HG02840 (cell line): ENCODE measurements around the gene CHCT1.
"Not testable (repeated sequence)": the region's sequence is repeated elsewhere in the genome, so short reads cannot be mapped to it uniquely, and the experiment has no call there.

ENCODE experiments used
- ATAC-seq: cut with Tn5 transposase; IDR thresholded peaks from one replicate; pipeline ENCODE4 v1.9.1; 2021; ENCODE audit warnings: mild to moderate bottlenecking, moderate library complexity, moderate number of reproducible peaks; ENCODE audit not compliant: unreplicated experiment, low FRiP score

CHCT1 gene

DNA sequence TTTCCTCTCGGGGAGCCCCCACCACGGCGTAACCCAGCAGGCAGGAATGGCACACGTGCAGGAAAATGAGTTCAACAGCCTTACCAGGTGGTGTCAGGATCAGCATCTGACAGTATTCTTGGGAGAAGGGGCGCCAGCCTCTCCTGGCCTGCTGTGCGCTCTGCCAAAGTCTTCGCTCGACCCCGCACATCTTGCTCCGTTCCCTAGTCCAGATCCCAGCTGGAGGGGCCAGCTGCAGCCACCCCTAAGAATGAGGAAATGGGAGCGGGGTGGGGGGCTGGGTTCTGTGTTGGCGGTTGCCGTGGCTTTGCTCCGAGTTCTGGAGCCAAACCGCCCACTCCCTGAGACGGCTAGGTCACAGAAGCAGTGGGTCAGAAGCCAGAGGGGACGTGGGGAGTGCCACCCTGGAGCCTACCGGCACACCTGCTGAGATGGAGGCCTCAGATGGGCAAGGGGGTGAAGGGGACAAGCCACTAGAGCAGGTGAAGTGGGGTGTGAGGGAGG is at the start of gene CHCT1:
Gene CHCT1, plus strand, starts transcription at position 328 of the 504 bp plus-strand sequence. Its CDS starts 104 bp downstream, at position 432.
- no peak for ATAC-seq

- no peak for ATAC-seq
These were observed 49.4 kb upstream of the CHCT1 start for GRCh38 chr17:60372790-60373483.

DNA sequence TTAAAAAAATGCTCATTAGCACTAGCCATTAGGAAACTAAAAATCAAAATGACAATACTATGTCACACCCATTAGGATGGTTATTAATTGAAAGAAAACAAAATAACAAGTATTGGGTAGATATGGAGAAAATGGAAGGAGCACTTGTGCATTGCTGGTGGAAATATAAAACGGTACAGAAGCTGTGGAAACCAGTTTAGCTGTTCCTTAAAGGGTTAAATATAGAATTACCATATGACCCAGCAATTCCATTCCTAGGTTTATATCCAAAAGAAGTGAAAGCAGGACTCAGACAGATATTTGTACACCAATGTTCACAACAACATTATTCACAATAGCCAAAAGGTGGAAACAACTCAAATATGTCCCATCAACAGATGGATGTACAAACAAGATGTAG is 44.1 kb upstream of the CHCT1 start:
- not testable (repeated sequence) for ATAC-seq

GRCh38 chr17:60379461-60379860 is 42.8 kb upstream of the CHCT1 start:
- ATAC-seq = not testable (repeated sequence)

DNA sequence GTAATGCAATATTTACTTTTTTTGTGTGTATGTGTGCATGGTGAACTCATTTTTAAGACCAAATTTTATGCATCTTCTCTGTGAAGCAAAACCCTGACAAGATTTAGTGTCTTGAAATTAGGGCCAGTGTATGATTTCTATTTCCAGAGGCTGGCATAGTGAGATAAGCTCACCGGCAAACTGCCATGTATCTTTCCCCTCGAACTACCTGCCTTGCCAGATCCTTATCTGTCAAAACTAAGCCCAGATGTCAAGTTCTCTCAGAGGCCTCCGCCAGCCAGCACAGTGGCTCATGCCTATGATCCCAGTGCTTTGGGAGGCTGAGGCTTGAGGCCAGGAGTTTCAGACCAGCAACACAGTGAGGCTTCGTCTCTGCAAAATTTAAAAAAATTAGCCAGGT is 40.3 kb upstream of the CHCT1 start:
- ATAC-seq = no peak

DNA sequence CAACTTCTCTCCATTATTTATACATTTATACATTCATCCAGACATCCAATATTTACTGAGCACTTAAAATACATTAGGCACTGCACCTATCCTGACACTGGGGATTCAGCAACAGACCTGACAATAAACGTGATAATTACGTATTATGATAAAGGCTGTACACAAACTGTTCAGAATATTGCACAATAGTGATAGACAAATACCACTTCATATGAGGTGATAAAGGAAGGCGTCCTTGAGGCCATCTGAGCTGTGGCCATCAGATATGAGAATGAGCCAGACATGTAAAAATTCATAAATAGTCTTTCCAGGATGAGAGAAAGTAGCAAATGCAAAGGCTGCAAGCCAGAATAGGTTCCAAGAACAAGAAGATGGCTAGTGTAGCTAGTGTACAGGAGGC is 38.9 kb upstream of the CHCT1 start:
- no peak for ATAC-seq

GRCh38 chr17:60384921-60385320 is 37.4 kb upstream of the CHCT1 start:
- not testable (repeated sequence) for ATAC-seq

GRCh38 chr17:60386147-60387058 is 35.9 kb upstream of the CHCT1 start:
- no peak for ATAC-seq

DNA sequence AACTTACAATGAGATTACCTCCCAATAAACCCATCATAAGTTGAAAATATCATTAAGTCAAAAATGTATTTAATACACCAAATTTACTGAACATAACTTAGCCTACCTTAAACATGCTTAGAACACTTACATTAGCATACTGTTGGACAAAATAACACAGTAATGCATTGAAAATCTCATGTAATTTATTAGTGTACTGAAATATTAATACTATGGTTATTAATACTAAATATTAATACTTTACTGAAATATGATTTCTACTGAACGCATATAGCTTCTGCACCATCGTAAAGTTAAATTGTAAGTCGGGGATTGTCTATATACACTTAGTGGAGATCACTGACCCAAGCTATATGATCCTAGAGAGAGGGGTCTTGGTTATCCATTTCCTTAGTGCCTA is 34.6 kb upstream of the CHCT1 start:
- ATAC-seq = no peak

- ATAC-seq = no peak
These were observed 33.5 kb upstream of the CHCT1 start for GRCh38 chr17:60388742-60389141.

DNA sequence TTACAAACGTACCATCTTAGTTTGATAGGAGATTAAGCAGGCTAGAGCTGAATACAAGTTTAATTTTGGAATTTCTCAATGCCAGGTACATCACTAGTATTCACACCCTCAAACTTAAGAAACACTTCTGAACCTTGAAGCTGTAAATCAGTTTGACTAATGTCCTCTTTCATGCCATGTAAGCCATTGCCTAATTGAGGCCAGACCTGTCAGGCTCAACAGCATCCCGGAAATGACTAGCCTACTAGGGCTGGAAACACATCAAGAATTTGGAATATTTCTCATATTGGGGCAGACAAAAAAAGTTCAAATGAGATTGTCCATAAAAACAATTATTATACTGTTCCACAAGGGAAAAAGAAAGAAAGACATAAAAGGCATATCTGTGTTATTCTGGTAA is 32.1 kb upstream of the CHCT1 start:
- ATAC-seq = no peak

GRCh38 chr17:60390925-60391470 is 31.3 kb upstream of the CHCT1 start:
- ATAC-seq = no peak

- ATAC-seq = peak; percentile 19
These were observed 30.7 kb upstream of the CHCT1 start for GRCh38 chr17:60391471-60392041.

DNA sequence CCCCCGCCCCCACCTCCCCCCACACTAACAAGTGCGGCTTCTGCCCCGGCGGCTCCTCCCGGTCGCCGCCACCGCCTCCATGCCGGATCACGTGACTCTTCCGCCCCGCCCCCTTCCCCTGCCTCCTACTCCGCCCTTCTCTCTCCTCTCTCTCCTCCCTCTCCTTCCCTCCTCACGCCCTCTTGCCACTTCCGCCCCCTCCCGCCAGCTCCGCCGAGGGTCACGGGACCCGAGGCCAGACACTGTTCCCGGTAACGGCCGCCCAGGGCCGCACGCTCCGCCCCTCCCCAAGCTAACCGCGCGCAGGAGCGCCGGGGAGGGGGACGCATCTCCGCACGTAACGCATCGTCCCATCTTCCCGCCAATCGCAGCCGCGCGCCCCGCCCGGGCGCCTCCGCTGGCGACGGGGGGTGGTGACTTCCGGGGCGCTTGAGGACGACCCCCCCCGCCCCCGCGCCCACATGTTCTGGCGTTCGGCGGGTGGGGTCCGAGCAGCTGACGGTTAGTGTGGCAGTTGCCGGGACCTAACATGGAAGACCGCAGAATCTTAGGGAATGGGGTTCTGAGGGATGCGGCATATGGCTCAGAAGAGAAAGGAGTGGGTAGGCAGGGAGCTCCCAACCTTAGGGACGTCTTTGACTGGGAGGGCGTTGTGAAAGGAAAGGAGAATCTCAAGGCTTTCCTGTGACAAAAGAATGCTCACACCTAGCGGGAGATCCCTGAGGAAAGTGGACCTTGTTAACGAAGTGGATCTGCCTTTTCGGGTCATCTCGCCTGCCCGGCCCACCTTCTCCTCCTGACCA is 30.0 kb upstream of the CHCT1 start, which contains the start of gene USP32:
Gene USP32, minus strand, starts transcription at position 92 of the 803 bp plus-strand sequence. CDS start 194 bp downstream, outside the sequence.
- ATAC-seq = peak; percentile 86

- ATAC-seq = no peak
These were observed 29.2 kb upstream of the CHCT1 start for GRCh38 chr17:60392845-60393702.

DNA sequence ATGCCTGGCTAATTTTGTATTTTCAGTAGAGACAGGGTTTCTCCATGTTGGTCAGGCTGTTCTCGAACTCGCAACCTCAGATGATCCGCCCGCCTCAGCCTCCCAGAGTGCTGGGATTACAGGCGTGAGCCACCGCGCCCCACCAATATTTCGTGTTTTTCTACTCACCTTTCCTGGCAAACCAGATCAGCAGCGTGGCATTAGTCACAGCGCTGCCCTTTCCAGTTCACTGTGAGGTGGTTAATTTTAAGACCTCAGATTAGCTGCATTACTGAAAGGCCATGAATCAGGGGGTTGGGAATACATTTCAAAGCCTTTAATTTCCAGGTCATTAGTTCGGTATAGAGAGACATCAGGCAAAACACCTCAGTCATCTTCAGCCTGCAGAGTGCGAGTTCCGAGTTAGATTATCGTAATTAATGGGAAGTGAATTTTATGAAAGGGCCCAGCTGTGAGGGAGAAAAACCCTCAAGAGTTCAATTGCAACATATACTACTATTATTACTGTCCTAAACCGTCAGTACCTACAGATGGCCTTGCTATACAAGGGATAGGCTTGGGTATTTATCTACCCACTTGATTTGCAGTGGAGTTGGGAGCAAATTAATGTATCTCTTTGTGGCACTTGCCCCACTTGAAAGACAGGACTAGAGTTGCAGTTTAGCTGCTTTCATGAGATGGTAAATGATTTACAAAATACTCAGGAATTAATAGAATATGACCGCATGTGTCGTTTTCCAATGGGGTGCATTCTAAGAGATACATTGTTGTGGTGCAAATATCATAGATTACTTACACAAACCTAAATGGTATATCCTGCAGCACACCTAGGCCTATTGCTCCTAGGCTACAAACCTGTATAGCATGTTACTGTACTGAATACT is 28.2 kb upstream of the CHCT1 start:
- ATAC-seq = no peak

DNA sequence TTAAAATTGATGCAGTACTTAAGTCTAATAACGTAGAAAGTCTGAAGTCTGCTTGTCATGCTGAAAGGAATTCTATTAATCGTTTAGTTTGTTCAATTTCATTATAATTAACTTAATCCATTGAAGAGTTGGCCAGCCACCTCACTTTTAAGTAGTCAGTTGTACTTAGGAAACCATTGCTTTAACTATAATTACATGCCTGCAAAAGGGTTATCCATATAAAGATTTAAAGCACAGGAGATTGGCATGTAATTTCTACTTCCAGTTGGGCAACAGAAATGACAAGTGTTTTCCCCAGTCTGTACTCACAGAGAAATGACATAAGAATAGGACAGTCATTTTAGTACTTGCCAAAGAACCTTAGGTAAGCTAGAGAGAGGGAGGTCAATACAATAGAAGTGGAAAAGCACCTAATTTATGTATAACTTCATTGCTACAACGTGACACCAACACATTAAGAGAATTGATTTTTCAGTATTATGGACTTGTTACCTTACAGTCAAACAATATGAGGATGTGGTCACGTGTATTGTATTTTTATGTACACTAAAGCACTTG is 26.7 kb upstream of the CHCT1 start:
- ATAC-seq = no peak

- no peak for ATAC-seq
These were observed 25.9 kb upstream of the CHCT1 start for GRCh38 chr17:60396412-60396811.
